DLD1 (cell line): ENCODE measurements around the gene DNAH8.
"Not testable (repeated sequence)": the region's sequence is repeated elsewhere in the genome, so short reads cannot be mapped to it uniquely, and the experiment has no call there.

Source experiments
- in situ Hi-C: cut with HindIII; loops from 2 replicates; pipeline ENCODE4 v1.10.0; 2017; ENCODE audit warnings: low sequenced_read_pairs

Gene DNAH8

GRCh38 chr6:38827024-38827423 is 111.9 kb downstream of the DNAH8 start:
- in situ Hi-C loops = no loop called here

- in situ Hi-C loops = no loop called here
Observed at GRCh38 chr6:38831865-38832264, 116.8 kb downstream of the DNAH8 start.

GRCh38 chr6:38833320-38833719 is 118.2 kb downstream of the DNAH8 start:
- in situ Hi-C loops = no loop called here

GRCh38 chr6:38836585-38836984 is 121.5 kb downstream of the DNAH8 start:
- in situ Hi-C loops = no loop called here

- in situ Hi-C loops = no loop called here
Observed at GRCh38 chr6:38837101-38837500, 122.0 kb downstream of the DNAH8 start.

GRCh38 chr6:38843798-38844197 is 128.7 kb downstream of the DNAH8 start:
- in situ Hi-C loops = no loop called here

- in situ Hi-C loops = no loop called here
Observed at GRCh38 chr6:38845931-38846330, 130.8 kb downstream of the DNAH8 start.

GRCh38 chr6:38846361-38846760 is 131.2 kb downstream of the DNAH8 start:
- in situ Hi-C loops = no loop called here

GRCh38 chr6:38846844-38847243 is 131.7 kb downstream of the DNAH8 start:
- in situ Hi-C loops = no loop called here

- in situ Hi-C loops = no loop called here
Observed at GRCh38 chr6:38847497-38847896, 132.4 kb downstream of the DNAH8 start.

GRCh38 chr6:38848760-38849159 is 133.6 kb downstream of the DNAH8 start:
- in situ Hi-C loops = no loop called here

- in situ Hi-C loops = no loop called here
Observed at GRCh38 chr6:38852215-38852614, 137.1 kb downstream of the DNAH8 start.

GRCh38 chr6:38853236-38853635 is 138.1 kb downstream of the DNAH8 start:
- in situ Hi-C loops = no loop called here

- in situ Hi-C loops = no loop called here
Observed at GRCh38 chr6:38856492-38856891, 141.4 kb downstream of the DNAH8 start.

GRCh38 chr6:38857815-38858214 is 142.7 kb downstream of the DNAH8 start:
- in situ Hi-C loops = no loop called here

GRCh38 chr6:38860041-38860440 is 144.9 kb downstream of the DNAH8 start:
- in situ Hi-C loops = no loop called here

- in situ Hi-C loops = no loop called here
Observed at GRCh38 chr6:38861926-38862401, 146.9 kb downstream of the DNAH8 start.

GRCh38 chr6:38865521-38866174 is 150.5 kb downstream of the DNAH8 start:
- in situ Hi-C loops = no loop called here

- in situ Hi-C loops = no loop called here
Observed at GRCh38 chr6:38867726-38868125, 152.6 kb downstream of the DNAH8 start.

- in situ Hi-C loops = no loop called here
Observed at GRCh38 chr6:38871741-38872568, 156.8 kb downstream of the DNAH8 start.

- in situ Hi-C loops = no loop called here
Observed at GRCh38 chr6:38873001-38873400, 157.9 kb downstream of the DNAH8 start.

GRCh38 chr6:38873816-38874215 is 158.7 kb downstream of the DNAH8 start:
- in situ Hi-C loops = not testable (repeated sequence)
